ENCODE data around the gene PCED1B.
"Not testable (repeated sequence)": the region's sequence is repeated elsewhere in the genome, so short reads cannot be mapped to it uniquely, and the experiment has no call there.

Gene PCED1B

GRCh38 chr12:47214771-47215170 lies 135.3 kb downstream of the PCED1B start:
- no peaks in the 10 kb centered on the region for H3K36me3 Mint-ChIP-seq (ENCODE audit: low read depth)
- H3K4me3 Mint-ChIP-seq: no peak overlapping the region
- H3K4me1 Mint-ChIP-seq: no peaks in the 10 kb centered on the region
- H3K9me3 Mint-ChIP-seq: no peaks in the 10 kb centered on the region
- no peak overlapping the region for H3K27ac Mint-ChIP-seq
- TF ChIP-seq CTCF (IDR thresholded peaks at IDR 0.05): no peak
- no peaks in the 10 kb centered on the region for H3K27me3 Mint-ChIP-seq (ENCODE audit: low read depth, poor library complexity)
- no peak for DNase-seq

GRCh38 chr12:47216150-47216677 lies 136.8 kb downstream of the PCED1B start:
- Mint-ChIP-seq H3K27me3 (ENCODE audit: low read depth, poor library complexity) (no peaks in the 10 kb centered on the region), H3K36me3 (ENCODE audit: low read depth) (no peaks in the 10 kb centered on the region), H3K4me3 (no peak overlapping the region), H3K27ac (no peak overlapping the region), H3K4me1 (no peaks in the 10 kb centered on the region), H3K9me3 (no peaks in the 10 kb centered on the region)
- DNase-seq: no peak
- no peak for TF ChIP-seq CTCF (IDR thresholded peaks at IDR 0.05)

GRCh38 chr12:47217595-47217869 lies 138.1 kb downstream of the PCED1B start:
- H3K27ac Mint-ChIP-seq; H3K27me3 Mint-ChIP-seq (ENCODE audit: low read depth, poor library complexity); H3K4me1 Mint-ChIP-seq; H3K9me3 Mint-ChIP-seq; H3K36me3 Mint-ChIP-seq (ENCODE audit: low read depth); H3K4me3 Mint-ChIP-seq; DNase-seq: not testable (repeated sequence)

- no peak overlapping the region for H3K4me3 Mint-ChIP-seq
- H3K4me1 Mint-ChIP-seq: peaks cover 7% of the 10 kb centered on the region
- no peaks in the 10 kb centered on the region for H3K36me3 Mint-ChIP-seq (ENCODE audit: low read depth)
- H3K9me3 Mint-ChIP-seq: no peaks in the 10 kb centered on the region
- no peak for DNase-seq
- TF ChIP-seq CTCF (IDR thresholded peaks at IDR 0.05): no peak
- H3K27ac Mint-ChIP-seq: peak overlapping the region; percentile 23
- H3K27me3 Mint-ChIP-seq (ENCODE audit: low read depth, poor library complexity): no peaks in the 10 kb centered on the region
Observed at GRCh38 chr12:47218191-47218654, 138.8 kb downstream of the PCED1B start.

DNA sequence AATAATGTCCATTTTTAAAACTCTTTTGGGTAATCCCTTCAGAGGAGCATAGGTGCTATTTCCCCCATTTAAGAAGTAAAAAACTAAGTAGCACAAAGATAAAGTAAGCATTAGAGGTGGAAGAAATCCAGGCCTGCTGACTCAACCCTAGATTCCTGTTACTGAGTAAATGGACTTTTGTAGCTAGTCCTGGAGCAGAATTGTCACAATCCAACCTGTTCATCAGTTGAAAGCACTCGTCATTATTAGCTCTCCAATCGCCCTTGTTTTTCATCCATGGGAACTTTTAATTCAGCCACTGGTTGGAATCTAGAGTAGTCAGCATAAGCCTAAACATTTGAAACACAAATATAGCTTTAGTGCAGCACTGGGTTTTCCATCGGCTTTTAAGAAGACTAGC lies 139.8 kb downstream of the PCED1B start:
- Mint-ChIP-seq H3K4me1 (peaks cover 15% of the 10 kb centered on the region), H3K9me3 (no peaks in the 10 kb centered on the region), H3K27me3 (ENCODE audit: low read depth, poor library complexity) (no peaks in the 10 kb centered on the region), H3K27ac (no peak overlapping the region), H3K4me3 (no peak overlapping the region), H3K36me3 (ENCODE audit: low read depth) (no peaks in the 10 kb centered on the region)
- DNase-seq: no peak
- TF ChIP-seq CTCF (IDR thresholded peaks at IDR 0.05): no peak

DNA sequence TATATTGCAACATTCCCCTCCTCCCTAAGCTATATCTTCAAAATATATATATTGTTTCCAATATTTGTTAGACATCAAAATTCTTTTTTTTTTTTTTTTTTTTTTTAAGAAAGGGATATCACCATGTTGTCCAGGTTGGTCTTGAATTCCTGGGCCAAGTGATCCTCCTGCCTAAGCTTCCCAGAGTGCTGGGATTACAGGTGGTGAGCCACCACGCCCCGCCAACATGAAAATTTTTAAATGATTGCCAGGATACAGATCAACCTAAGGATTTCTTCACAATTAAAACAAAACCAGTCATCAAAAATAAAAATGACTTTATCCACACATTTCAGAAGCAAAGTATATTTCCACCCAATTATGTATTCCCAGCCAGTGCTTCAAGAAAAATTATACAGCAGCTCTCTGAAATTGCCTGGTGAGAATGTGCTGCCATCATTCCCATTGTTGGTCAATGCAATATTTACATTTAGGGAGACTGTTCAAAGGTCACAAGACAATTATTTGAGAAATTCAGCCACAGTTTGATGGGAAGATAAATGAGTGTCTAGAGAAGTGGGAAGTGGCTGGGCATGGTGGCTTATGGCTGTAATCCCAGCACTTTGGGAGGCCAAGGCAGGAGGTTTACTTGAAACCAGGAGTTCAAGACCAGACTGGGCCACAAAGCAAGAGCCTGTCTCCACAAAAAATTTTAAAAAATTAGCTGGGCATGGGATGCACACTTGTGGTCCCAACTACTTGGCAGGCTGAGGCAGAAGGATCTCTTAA lies 142.0 kb downstream of the PCED1B start:
- Mint-ChIP-seq H3K4me3 (no peak overlapping the region), H3K9me3 (no peaks in the 10 kb centered on the region), H3K4me1 (peaks cover 31% of the 10 kb centered on the region), H3K27me3 (ENCODE audit: low read depth, poor library complexity) (no peaks in the 10 kb centered on the region), H3K27ac (no peak overlapping the region), H3K36me3 (ENCODE audit: low read depth) (no peaks in the 10 kb centered on the region)
- no peak for DNase-seq
- no peak for TF ChIP-seq CTCF (IDR thresholded peaks at IDR 0.05)

All from nephron progenitor cell (in vitro differentiated cells).